Bronchial epithelial cell (primary cell): Measurements from ENCODE around the gene DTX3L. TPM values are rescaled to one million over a fixed set of nuclear protein-coding genes. Genes with fewer than 3 reads are reported as not detected.
A peak's percentile ranks its signal among the peaks of the same experiment; 100 is the strongest.

Experiments
- DNase-seq: peaks from one replicate; pipeline ENCODE4 v3.0.0-alpha.2; 2010; ENCODE audit warnings: low read depth
- FAIRE-seq: peaks from 2 replicates; lab custom pipeline; 2011; peaks lifted over from hg19 to GRCh38; lab: Jason Lieb, UNC
- H3K27me3 ChIP-seq: 2 replicates; pipeline ENCODE4 v1.5.1; 2011; ENCODE audit warnings: low read length; ENCODE audit not compliant: control insufficient read depth, insufficient read depth
- H3K36me3 ChIP-seq: 2 replicates; pipeline ENCODE4 v1.5.1; 2011; ENCODE audit warnings: low read length; ENCODE audit not compliant: control insufficient read depth, insufficient read depth
- H3K4me3 ChIP-seq: 2 replicates; pipeline ENCODE4 v1.5.1; 2011; ENCODE audit warnings: mild to moderate bottlenecking, low read depth, low read length, control low read depth
- CTCF ChIP-seq: IDR thresholded peaks from 2 replicates; pipeline ENCODE4 v1.5.1; 2011; ENCODE audit warnings: mild to moderate bottlenecking, moderate library complexity, low read length, control low read depth, inconsistent platforms; ENCODE audit not compliant: insufficient read depth, severe bottlenecking
- total RNA-seq: library from RNA; depleted of rRNA; stranded (reverse); fragments of >200 nt; gene quantifications from 2 replicates; pipeline ENCODE4 v1.2.1, GENCODE V29; 2014

Gene DTX3L
- total RNA-seq, 1 donor from 2014 or later: 5.0 TPM

- FAIRE-seq: no peak
- H3K27me3 ChIP-seq: no peaks in the 10 kb centered on the region
- peaks cover 1% of the 10 kb centered on the region for H3K36me3 ChIP-seq
- no peak for DNase-seq
- no peak for TF ChIP-seq CTCF
- no peak overlapping the region for H3K4me3 ChIP-seq
Observed at GRCh38 chr3:122536632-122537001, 27.5 kb upstream of the DTX3L start.

GRCh38 chr3:122538956-122539490 lies 25.1 kb upstream of the DTX3L start:
- FAIRE-seq (peak; percentile 13), DNase-seq (no peak)
- no peaks in the 10 kb centered on the region for H3K27me3 ChIP-seq
- no peak overlapping the region for H3K4me3 ChIP-seq
- H3K36me3 ChIP-seq: no peaks in the 10 kb centered on the region
- no peak for TF ChIP-seq CTCF

- FAIRE-seq: no peak
Observed at GRCh38 chr3:122546151-122546550, 18.0 kb upstream of the DTX3L start.

GRCh38 chr3:122548076-122548475 lies 16.1 kb upstream of the DTX3L start:
- Histone ChIP-seq H3K27me3 (no peaks in the 10 kb centered on the region), H3K36me3 (peaks cover 4% of the 10 kb centered on the region)

More at GRCh38 chr3:122546151-122546550, 18.0 kb upstream of the DTX3L start:
- H3K36me3 ChIP-seq: peaks cover 3% of the 10 kb centered on the region
- no peak for TF ChIP-seq CTCF
- H3K4me3 ChIP-seq: no peak overlapping the region
- no peak for DNase-seq
- no peaks in the 10 kb centered on the region for H3K27me3 ChIP-seq

GRCh38 chr3:122548619-122549018 lies 15.5 kb upstream of the DTX3L start:
- DNase-seq: no peak
- no peaks in the 10 kb centered on the region for H3K27me3 ChIP-seq
- FAIRE-seq: no peak
- peaks cover 4% of the 10 kb centered on the region for H3K36me3 ChIP-seq
- H3K4me3 ChIP-seq: no peak overlapping the region
- TF ChIP-seq CTCF: no peak

More at GRCh38 chr3:122548076-122548475, 16.1 kb upstream of the DTX3L start:
- DNase-seq (no peak), FAIRE-seq (no peak)
- TF ChIP-seq CTCF: no peak
- H3K4me3 ChIP-seq: no peak overlapping the region

- H3K36me3 ChIP-seq: peaks cover 8% of the 10 kb centered on the region
- DNase-seq: no peak
- no peak overlapping the region for H3K4me3 ChIP-seq
- TF ChIP-seq CTCF: no peak
- FAIRE-seq: no peak
- no peaks in the 10 kb centered on the region for H3K27me3 ChIP-seq
Observed at GRCh38 chr3:122553171-122553570, 11.0 kb upstream of the DTX3L start.
